Measurements from ENCODE around the gene OR4D11.
"Not testable (repeated sequence)": the region's sequence is repeated elsewhere in the genome, so short reads cannot be mapped to it uniquely, and the experiment has no call there.

Gene OR4D11

DNA sequence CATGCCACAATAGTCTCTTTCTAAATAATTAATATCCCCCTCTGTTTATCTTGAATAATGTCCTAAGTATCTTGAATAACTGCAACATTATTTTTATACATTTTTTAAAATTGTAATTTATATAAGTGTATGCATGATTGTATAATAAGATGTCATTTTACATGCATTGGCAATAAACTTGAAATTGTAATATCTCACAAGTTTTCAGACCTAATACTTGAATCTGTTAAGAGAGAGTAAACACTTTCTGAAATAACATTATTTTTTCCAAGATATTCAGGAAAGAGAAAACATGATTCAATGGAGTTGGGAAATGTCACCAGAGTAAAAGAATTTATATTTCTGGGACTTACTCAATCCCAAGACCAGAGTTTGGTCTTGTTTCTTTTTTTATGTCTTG, at the start of gene OR4D11:
Gene OR4D11 (plus strand): TSS at position 301 of the 400 bp plus-strand sequence. CDS start 0 bp downstream, at position 301.
- no peak for DNase-seq

DNA sequence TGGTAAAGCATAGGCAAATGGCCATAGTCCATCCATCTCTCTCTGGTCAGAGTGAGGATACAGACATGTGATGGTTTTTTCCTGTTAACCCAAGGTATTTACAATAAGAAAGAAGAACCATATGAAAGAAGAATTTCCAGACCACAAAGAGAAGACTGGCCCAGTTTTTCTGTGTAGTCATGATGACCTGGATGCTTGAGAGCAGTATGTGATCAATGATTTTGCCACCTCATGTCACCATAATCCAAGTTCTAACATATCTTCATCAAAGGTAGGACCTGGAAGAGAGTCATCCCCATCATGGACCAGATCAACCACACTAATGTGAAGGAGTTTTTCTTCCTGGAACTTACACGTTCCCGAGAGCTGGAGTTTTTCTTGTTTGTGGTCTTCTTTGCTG, 46.7 kb upstream of the OR4D11 start, which contains the start of gene OR4D6:
Gene OR4D6 (plus strand): TSS at position 301 of the 400 bp plus-strand sequence. CDS start 0 bp downstream, at position 301.
- no peak for DNase-seq

GRCh38 chr11:59459916-59460315, 43.5 kb upstream of the OR4D11 start:
- DNase-seq = no peak

- no peak for DNase-seq
Measured at GRCh38 chr11:59463190-59463641, 40.2 kb upstream of the OR4D11 start.

DNA sequence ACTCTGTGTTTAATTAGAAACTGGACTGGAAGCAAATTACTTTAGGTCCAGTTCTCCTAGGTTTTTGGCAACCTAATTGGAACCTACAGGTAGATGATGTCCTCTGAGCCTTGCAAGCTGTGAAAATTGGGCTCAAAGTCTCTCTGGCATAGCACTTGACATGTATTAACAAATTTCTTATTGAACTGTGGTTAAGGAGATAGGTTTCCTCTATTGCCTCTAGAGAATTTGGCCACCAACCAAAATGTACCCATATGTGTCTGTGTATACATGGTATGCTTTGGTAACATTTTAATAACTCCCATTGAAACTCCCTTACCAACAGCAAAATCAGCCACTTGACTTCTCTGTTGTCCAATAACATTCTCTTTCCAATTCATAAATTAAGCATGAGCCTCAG, 30.4 kb upstream of the OR4D11 start, which contains the start of gene OR4D10:
Gene OR4D10 (plus strand): TSS at position 301 of the 400 bp plus-strand sequence. CDS start 4,115 bp downstream, outside the sequence.
- DNase-seq = no peak

DNA sequence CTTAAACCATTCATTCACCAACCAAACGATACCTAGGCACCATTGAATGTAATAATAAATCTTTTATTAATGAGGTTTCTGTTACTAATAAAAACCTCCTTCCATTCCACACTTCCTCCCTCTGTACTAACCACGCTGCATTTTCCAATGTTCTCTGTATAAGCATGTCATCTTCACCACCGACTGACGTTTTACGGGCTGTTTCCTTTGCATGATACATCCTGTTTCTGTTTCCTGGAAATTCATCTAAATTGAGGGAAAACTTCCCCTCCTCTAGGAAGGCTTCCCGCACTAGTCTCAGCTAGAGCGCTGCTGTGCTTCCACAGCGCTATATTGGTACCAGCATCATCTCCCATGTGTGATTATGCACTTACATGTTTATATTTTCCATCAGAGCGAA, 28.2 kb upstream of the OR4D11 start:
- no peak for DNase-seq

DNA sequence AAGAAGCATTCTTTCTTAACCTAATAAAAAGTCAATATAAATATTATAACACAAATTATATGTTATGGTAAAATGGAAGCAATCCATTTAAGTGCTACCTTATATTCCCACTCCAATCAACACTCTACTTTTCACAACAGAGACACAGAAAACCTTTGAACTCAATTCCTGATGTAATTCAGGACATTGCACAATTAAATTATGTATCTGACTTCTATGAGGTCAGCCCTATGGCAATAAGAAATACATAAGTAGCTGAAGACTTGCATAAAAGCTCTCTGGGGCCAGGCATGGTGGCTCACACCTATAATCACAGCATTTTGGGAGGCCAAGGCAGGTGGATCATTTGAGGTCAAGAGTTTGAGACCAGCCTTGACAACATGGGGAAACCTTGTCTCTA, 23.5 kb upstream of the OR4D11 start:
- no peak for DNase-seq

DNA sequence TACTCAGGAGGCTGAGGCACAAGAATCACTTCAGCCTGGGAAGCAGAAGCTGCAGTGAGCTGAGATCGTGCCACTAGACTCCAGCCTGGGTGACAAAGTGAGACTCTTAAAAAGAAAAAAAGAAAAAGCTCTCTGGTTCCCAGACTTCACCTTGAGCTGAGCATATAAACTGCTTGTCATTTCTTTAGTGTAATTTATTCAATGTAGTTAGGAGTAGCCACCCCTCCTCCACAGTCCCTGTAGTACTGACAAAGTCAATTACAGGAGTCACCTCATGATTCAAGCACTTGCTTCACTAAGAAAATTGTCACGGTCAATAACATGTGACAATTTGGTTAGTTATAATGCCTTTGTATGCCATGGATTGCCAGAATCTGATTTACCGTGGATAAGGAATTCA, 23.0 kb upstream of the OR4D11 start:
- no peak for DNase-seq

DNA sequence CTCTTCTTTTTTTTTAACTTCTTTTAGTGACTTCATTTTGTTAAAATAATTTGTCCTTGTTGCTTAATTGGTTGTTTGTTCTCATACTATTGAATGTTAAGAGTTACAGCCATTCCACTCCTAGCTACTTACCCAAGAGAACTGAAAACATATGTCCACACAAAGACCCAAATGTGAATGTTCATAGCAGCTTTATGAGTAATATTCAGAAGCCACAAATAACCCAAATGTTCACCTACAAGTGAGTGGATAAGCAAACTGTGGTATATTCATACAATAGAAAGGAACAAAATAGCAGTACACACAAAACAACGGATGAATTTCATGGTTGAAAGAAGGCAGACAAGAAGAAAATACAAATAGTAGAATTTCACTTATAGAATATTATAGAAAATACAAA, 1.4 kb upstream of the OR4D11 start:
- DNase-seq = no peak

GRCh38 chr11:59510941-59511589, 7.7 kb downstream of the OR4D11 start, which contains the start of gene OR4D9:
Gene OR4D9, plus strand, starts transcription at chr11:59511539. Its CDS starts 3,374 bp downstream, at chr11:59514913.
- DNase-seq = peak; percentile 5

DNA sequence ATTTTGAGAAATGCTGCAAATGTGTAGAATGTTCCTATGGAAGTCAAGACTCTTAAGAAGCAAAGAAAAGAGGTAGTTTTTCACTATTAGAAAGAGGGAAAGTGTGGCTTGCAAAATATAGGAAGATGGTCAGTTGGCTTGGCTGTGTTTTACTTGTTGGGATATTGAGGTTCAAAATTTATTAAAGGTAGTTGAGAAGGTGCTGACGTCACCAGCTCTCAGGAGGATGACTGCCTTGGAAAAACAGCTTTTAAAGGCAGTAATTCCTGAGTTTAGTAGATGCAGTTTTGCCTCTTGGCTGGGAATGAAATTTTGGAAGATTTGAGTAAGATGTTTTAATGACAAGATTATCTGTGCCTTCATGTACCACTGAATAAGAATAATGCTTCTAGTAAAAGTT, 8.3 kb downstream of the OR4D11 start:
- DNase-seq = no peak

DNA sequence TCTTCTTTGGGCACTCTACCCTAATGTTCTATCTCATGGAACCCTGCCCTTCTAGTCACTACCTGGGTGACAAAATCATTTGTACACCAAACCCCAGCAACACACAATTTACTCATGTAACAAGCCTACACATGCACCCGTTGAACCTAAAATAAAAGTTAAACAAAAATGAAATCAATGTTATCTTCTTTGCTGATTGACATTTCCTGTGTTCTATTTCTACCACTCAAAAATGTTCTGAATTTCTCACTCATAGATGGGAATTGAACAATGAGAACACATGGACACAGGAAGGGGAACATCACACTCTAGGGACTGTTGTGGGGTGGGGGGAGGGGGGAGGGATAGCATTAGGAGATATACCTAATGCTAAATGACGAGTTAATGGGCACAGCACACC, 16.8 kb downstream of the OR4D11 start:
- DNase-seq = not testable (repeated sequence)

GRCh38 chr11:59520741-59521140, 17.4 kb downstream of the OR4D11 start:
- DNase-seq = no peak

- DNase-seq = no peak
Measured at GRCh38 chr11:59523541-59523940, 20.2 kb downstream of the OR4D11 start.

DNA sequence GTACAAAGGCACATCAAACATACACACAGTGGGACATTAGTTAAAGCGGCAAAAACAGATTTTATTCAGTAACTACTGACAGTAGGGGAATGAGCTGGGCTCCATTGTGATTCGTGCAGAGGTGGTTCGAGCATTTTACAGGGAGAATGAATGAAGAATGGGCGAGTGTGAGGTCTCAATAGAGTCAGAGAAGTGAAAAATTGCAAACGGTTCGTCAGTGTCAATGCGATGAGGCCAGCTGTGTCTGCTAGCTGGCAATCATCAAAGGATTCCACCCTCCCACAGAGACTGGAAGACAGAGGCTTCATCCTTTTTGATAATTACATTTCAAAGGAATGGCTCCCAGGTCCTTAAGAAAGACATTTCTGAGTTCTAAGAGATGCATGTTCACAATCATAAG, 25.3 kb downstream of the OR4D11 start:
- DNase-seq = no peak

GRCh38 chr11:59532620-59533019, 29.2 kb downstream of the OR4D11 start:
- DNase-seq = no peak

- no peak for DNase-seq
Measured at GRCh38 chr11:59534676-59535075, 31.3 kb downstream of the OR4D11 start.

GRCh38 chr11:59542142-59542810, 38.9 kb downstream of the OR4D11 start:
- DNase-seq = no peak

DNA sequence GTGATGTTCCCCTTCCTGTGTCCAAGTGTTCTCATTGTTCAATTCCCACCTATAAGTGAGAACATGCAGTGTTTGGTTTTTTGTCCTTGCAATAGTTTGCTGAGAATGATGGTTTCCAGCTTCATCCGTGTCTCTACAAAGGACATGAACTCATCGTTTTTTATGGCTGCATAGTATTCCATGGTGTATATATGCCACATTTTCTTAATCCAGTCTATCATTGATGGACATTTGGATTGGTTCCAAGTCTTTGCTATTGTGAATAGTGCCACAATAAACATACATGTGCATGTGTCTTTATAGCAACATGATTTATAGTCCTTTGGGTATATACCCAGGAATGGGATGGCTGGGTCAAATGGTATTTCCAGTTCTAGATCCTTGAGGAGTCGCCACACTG, 40.3 kb downstream of the OR4D11 start:
- DNase-seq = not testable (repeated sequence)

DNA sequence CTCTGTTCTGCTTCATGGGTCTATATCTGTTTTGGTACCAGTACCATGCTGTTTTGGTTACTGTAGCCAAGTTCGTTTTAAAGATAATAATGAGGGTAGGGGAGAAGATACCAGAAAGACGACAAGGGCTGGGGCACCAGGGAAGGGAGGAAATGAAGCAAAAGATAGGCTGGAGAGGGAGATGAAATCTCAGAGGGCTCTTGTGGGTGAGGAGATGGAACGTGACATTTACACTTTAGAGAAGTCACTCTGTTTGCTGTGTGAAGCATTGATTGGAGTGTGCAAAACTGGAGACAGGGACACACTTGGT, 41.4 kb downstream of the OR4D11 start:
- no peak for DNase-seq

GRCh38 chr11:59545179-59546020, 42.0 kb downstream of the OR4D11 start:
- DNase-seq = no peak

- DNase-seq = not testable (repeated sequence)
Measured at GRCh38 chr11:59547605-59548308, 44.4 kb downstream of the OR4D11 start.

DNA sequence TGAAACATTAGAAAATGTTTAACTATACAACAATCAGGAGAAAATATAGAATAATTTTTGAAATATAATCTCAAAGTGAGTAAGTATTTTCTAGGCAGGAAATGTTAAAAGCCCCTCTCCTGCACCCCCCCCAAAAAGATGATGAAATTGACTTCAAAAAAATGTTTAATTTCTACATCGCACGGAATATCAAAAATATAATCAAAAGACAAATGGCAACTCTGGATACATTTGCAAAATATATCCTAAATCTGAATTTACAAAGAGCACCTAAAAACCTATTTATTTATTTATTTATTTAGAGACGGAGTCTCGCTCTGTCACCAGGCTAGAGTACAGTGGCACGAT, 44.9 kb downstream of the OR4D11 start:
- DNase-seq = no peak
